ENCODE data around the gene NRIP2. TPM values are rescaled to one million over a fixed set of nuclear protein-coding genes. Genes with fewer than 3 reads are reported as not detected.

Gene NRIP2
- total and polyA plus RNA-seq, 2 donors (not counting 3 experiments of a cell fraction or from before 2014, with no cell fraction given), result not detected

- CTCF ChIA-PET, result interaction anchor here (0.7 to 3.0 kb wide), 15 partner anchors 9 to 216 kb away, joined by 3 to 26 read pairs (median 6); partner anchors contain the start of genes ITFG2 and NRIP2
- intact Hi-C loops (cut with micrococcal nuclease) (loop anchor here (1.0 to 5.0 kb wide), 2 partner anchors 32 to 113 kb away; partner anchors contain the start of genes ITFG2 and TEAD4), dilution Hi-C loops (cut with MboI; ENCODE audit: extremely low pct_ligation_motif_present, low sequenced_read_pairs) (no loop called here)
- Histone ChIP-seq H4K20me1 (replicated peaks; ENCODE audit: control insufficient read depth, extremely low read depth, insufficient read depth, low read length) (no peaks in the 10 kb centered on the region), H3K9me1 (replicated peaks; ENCODE audit: control insufficient read depth, extremely low read depth, insufficient read depth, low read length) (no peaks in the 10 kb centered on the region), H3K4me1 (ENCODE audit: control insufficient read depth, extremely low read depth, insufficient read depth, low read length) (peaks cover 21% of the 10 kb centered on the region), H3K9me3 (replicated peaks; ENCODE audit: control insufficient read depth, insufficient read depth, low read length) (no peaks in the 10 kb centered on the region), H3K27me3 (ENCODE audit: control insufficient read depth in 2 of 2, insufficient read depth in 2 of 2, low read length in 2 of 2) (no peaks in the 10 kb centered on the region), H3K4me3 (replicated peaks in 1 of 3; ENCODE audit: insufficient read depth in 1 of 3, low read depth in 1 of 3, low read length in 3 of 3) (no peak overlapping the region), H3K4me2 (ENCODE audit: insufficient read depth, low read length) (no peak overlapping the region), H2AFZ (ENCODE audit: low read depth, low read length) (peak overlapping the region; percentile 68), H3K79me2 (ENCODE audit: control insufficient read depth, insufficient read depth, low read length) (no peaks in the 10 kb centered on the region), H3K27ac (ENCODE audit: insufficient read depth, low read depth, low read length) (peak overlapping the region; percentile 75), H3K9ac (replicated peaks; ENCODE audit: extremely low read depth, insufficient read depth, low read length) (no peak overlapping the region), H3K36me3 (ENCODE audit: control insufficient read depth in 2 of 2, extremely low read depth in 1 of 2, insufficient read depth in 2 of 2, low read length in 2 of 2) (no peaks in the 10 kb centered on the region)
- no peak for TF ChIP-seq MYC (IDR thresholded peaks at IDR 0.05; ENCODE audit: low read depth, low read length)
- no peak for TF ChIP-seq CTCF (IDR thresholded peaks at IDR 0.05; ENCODE audit: extremely low read depth in 1 of 2, insufficient read depth in 1 of 2, low read depth in 1 of 2, low read length in 2 of 2)
- no peak for TF ChIP-seq MAX (IDR thresholded peaks at IDR 0.05; ENCODE audit: insufficient read depth, insufficient read length)
- TF ChIP-seq POLR2A (IDR thresholded peaks at IDR 0.05; ENCODE audit: low read depth, low read length), result no peak
- no peak for TF ChIP-seq FOS (IDR thresholded peaks at IDR 0.05; ENCODE audit: borderline replicate concordance, insufficient read depth, low read length)
- no peak for TF ChIP-seq EZH2 (IDR thresholded peaks at IDR 0.05; ENCODE audit: borderline replicate concordance, low read depth, low read length, severe bottlenecking)
- DNase-seq (ENCODE audit: low read depth, low spot score), result no peak
- POLR2A ChIA-PET, result no interaction called here
- no peak for FAIRE-seq
- TSS peak; percentile 31 for BruUV-seq (replicated peaks)
Measured at GRCh38 chr12:2844786-2845185, 10.0 kb upstream of the NRIP2 start.

Measured in endothelial cell of umbilical vein (primary cell).